NCI-H510A treated with DMSO at 0.1 percent for 48 hours (cell line): ENCODE results near the gene ZNF83.

Source experiments
- DNase-seq: peaks from one replicate; lab custom pipeline; 2025; lab: John Stamatoyannopoulos, UW

The ZNF83 gene

GRCh38 chr19:52567921-52568320 lies 70.2 kb downstream of the ZNF83 start:
- no peak for DNase-seq

GRCh38 chr19:52566588-52566987 lies 71.6 kb downstream of the ZNF83 start:
- DNase-seq, result no peak

- DNase-seq, result no peak
These were observed 72.0 kb downstream of the ZNF83 start for GRCh38 chr19:52566121-52566520.
